OCI-LY7 (cell line): Measurements from ENCODE around the gene UQCRQ. TPM values are rescaled to one million over a fixed set of nuclear protein-coding genes. Genes with fewer than 3 reads are reported as not detected.

Experiments
- BruUV-seq: library from RNA; stranded (reverse); fragments of 400-500 nt; replicated peaks from 2 replicates; lab custom pipeline; 2021; lab: Mats Ljungman, UMichigan
- CTCF ChIA-PET: fragments of 300-600 bp; sonication (Branson Sonifier 250); formaldehyde crosslinking; loops from one replicate; lab custom pipeline; 2022; ENCODE audit warnings: antibody characterized with exemption; ENCODE audit not compliant: unreplicated experiment; lab: Charles Lee
- POLR2A ChIA-PET: fragments of 300-600 bp; sonication (Branson Sonifier 250); formaldehyde crosslinking; loops from one replicate; lab custom pipeline; 2022; ENCODE audit warnings: antibody characterized with exemption; lab: Charles Lee
- DNase-seq: peaks from one replicate; pipeline ENCODE4 v3.0.0-alpha.2; 2015; ENCODE audit warnings: low spot score
- H2AFZ ChIP-seq: fragments of 200-600 bp; sonication (generic), shearing (Covaris generic); 2 replicates; pipeline ENCODE4 v1.6.1; 2014; ENCODE audit warnings: mild to moderate bottlenecking, antibody characterized with exemption, low read length, moderate library complexity
- H3K27ac ChIP-seq: fragments of 200-600 bp; sonication (generic); 2 replicates; pipeline ENCODE4 v1.5.1; 2014; ENCODE audit warnings: mixed run types, low read depth, mild to moderate bottlenecking, moderate library complexity, low read length, inconsistent platforms; ENCODE audit not compliant: poor library complexity, severe bottlenecking
- H3K36me3 ChIP-seq: fragments of 200-600 bp; sonication (generic); 2 replicates; pipeline ENCODE4 v1.6.1; 2014; ENCODE audit warnings: mild to moderate bottlenecking, antibody characterized with exemption, low read length, moderate library complexity, mixed read lengths; ENCODE audit not compliant: insufficient read depth
- H3K4me1 ChIP-seq: fragments of 200-600 bp; sonication (generic); 2 replicates; pipeline ENCODE4 v1.5.1; 2014; ENCODE audit warnings: mild to moderate bottlenecking, low read length; ENCODE audit not compliant: insufficient read depth, poor library complexity, severe bottlenecking
- H3K4me2 ChIP-seq: fragments of 200-600 bp; sonication (generic); 2 replicates; pipeline ENCODE4 v1.6.1; 2014; ENCODE audit warnings: mild to moderate bottlenecking, low read length
- H3K4me3 ChIP-seq: fragments of 200-600 bp; sonication (generic); 2 replicates; pipeline ENCODE4 v1.5.1; 2014; ENCODE audit warnings: mild to moderate bottlenecking, low read depth, low read length; ENCODE audit not compliant: poor library complexity, severe bottlenecking
- H3K79me2 ChIP-seq: fragments of 200-600 bp; sonication (generic); 2 replicates; pipeline ENCODE4 v1.6.1; 2016; ENCODE audit warnings: low read depth, mild to moderate bottlenecking, low read length, moderate library complexity, mixed read lengths; ENCODE audit not compliant: insufficient read depth
- H3K9me2 ChIP-seq: fragments of 200-600 bp; sonication (generic); 2 replicates; pipeline ENCODE4 v1.6.1; 2016; ENCODE audit warnings: mild to moderate bottlenecking, low read length, mixed read lengths; ENCODE audit not compliant: insufficient read depth
- H3K9me3 ChIP-seq: fragments of 200-600 bp; sonication (generic); 2 replicates; pipeline ENCODE4 v1.6.1; 2014; ENCODE audit warnings: mild to moderate bottlenecking, mixed run types, low read length, mixed read lengths
- H4K20me1 ChIP-seq: fragments of 200-600 bp; sonication (generic); 2 replicates; pipeline ENCODE4 v1.6.1; 2014; ENCODE audit warnings: mild to moderate bottlenecking, antibody characterized with exemption, low read length, moderate library complexity, mixed read lengths; ENCODE audit not compliant: insufficient read depth
- CTCF ChIP-seq: fragments of 200-600 bp; sonication (generic); conservative IDR thresholded peaks from 2 replicates; pipeline ENCODE4 v1.5.1; 2014; ENCODE audit warnings: mild to moderate bottlenecking, antibody characterized with exemption, low read length, moderate library complexity, mixed read lengths
- EZH2phosphoT487 ChIP-seq: fragments of 200-600 bp; sonication (generic); IDR thresholded peaks from 2 replicates; pipeline ENCODE4 v1.6.1; 2018; ENCODE audit warnings: low read depth, borderline replicate concordance, mild to moderate bottlenecking, mixed run types, antibody characterized with exemption, low read length, moderate library complexity, mixed read lengths
- intact Hi-C: fragments of 100-400 bp; cut with micrococcal nuclease; formaldehyde crosslinking; loops from one replicate; pipeline ENCODE4 v1.10.0; 2022; ENCODE audit not compliant: unreplicated experiment
- total RNA-seq, 2 experiments: library from RNA; depleted of rRNA in 1 of 2; stranded (reverse); fragments of >200 nt in 1 of 2; shearing (Covaris generic) in 1 of 2; gene quantifications; 2 replicates each; pipeline ENCODE4 v1.2.3, GENCODE V29; 2014 to 2022

The UQCRQ gene
- total RNA-seq, 2 experiments from 2014 or later = 140 to 310 TPM

- H3K4me1 ChIP-seq = peaks cover 17% of the 10 kb centered on the region
- TF ChIP-seq CTCF = no peak
- TF ChIP-seq EZH2phosphoT487 = no peak
- ChIA-PET POLR2A (interaction anchor here (1.0 to 1.4 kb wide), 3 partner anchors 10 to 241 kb away, joined by 3 to 4 read pairs (median 3); no protein-coding TSS in a partner anchor), CTCF (no interaction called here)
- DNase-seq = no peak
- no peak overlapping the region for H2AFZ ChIP-seq
- BruUV-seq = no TSS peak
- no peaks in the 10 kb centered on the region; the same call in 1 of the 2 replicates for H4K20me1 ChIP-seq
- no peaks in the 10 kb centered on the region for H3K9me2 ChIP-seq
- no peak overlapping the region for H3K4me2 ChIP-seq
- H3K4me3 ChIP-seq = no peak overlapping the region
- H3K27ac ChIP-seq = no peak overlapping the region
- peaks cover 60% of the 10 kb centered on the region for H3K36me3 ChIP-seq
- intact Hi-C loops = loop anchor here (5.0 kb wide), 1 partner anchor 481 kb away; no protein-coding TSS in a partner anchor
- no peaks in the 10 kb centered on the region for H3K9me3 ChIP-seq
- peaks cover 15% of the 10 kb centered on the region for H3K79me2 ChIP-seq
Observed at GRCh38 chr5:132868754-132869153, 2.3 kb downstream of the UQCRQ start.

- Histone ChIP-seq H3K4me3 (no peak overlapping the region), H3K27ac (no peak overlapping the region), H2AFZ (no peak overlapping the region), H3K4me2 (no peak overlapping the region), H3K4me1 (peaks cover 14% of the 10 kb centered on the region), H3K79me2 (peaks cover 15% of the 10 kb centered on the region), H3K9me3 (no peaks in the 10 kb centered on the region), H4K20me1 (no peaks in the 10 kb centered on the region; the same call in 1 of the 2 replicates), H3K36me3 (peaks cover 68% of the 10 kb centered on the region), H3K9me2 (no peaks in the 10 kb centered on the region)
- BruUV-seq = no TSS peak
- ChIA-PET POLR2A (interaction anchor here (1.8 kb wide), 1 partner anchor 10 kb away, joined by 4 read pairs; no protein-coding TSS in a partner anchor), CTCF (no interaction called here)
- intact Hi-C loops = no loop called here
- TF ChIP-seq EZH2phosphoT487 = no peak
- TF ChIP-seq CTCF = no peak
- DNase-seq = no peak
Observed at GRCh38 chr5:132870801-132871200, 4.4 kb downstream of the UQCRQ start.

- Histone ChIP-seq H3K4me1 (peaks cover 12% of the 10 kb centered on the region), H3K36me3 (peaks cover 75% of the 10 kb centered on the region), H3K4me3 (no peak overlapping the region), H3K4me2 (no peak overlapping the region), H3K79me2 (peaks cover 12% of the 10 kb centered on the region), H2AFZ (no peak overlapping the region), H3K27ac (no peak overlapping the region), H3K9me2 (no peaks in the 10 kb centered on the region), H4K20me1 (no peaks in the 10 kb centered on the region; the same call in 1 of the 2 replicates), H3K9me3 (no peaks in the 10 kb centered on the region)
- ChIA-PET CTCF (no interaction called here), POLR2A (interaction anchor here (0.6 to 1.8 kb wide), 4 partner anchors 8 to 41 kb away, joined by 3 to 4 read pairs (median 3); no protein-coding TSS in a partner anchor)
- no peak for TF ChIP-seq EZH2phosphoT487
- TF ChIP-seq CTCF = no peak
- intact Hi-C loops = no loop called here
- no TSS peak for BruUV-seq
- DNase-seq = no peak
Observed at GRCh38 chr5:132871459-132872284, 5.2 kb downstream of the UQCRQ start.
